Thoracic aorta (tissue), 2 donors: Measurements from ENCODE around the gene SDK1. TPM values are rescaled to one million over a fixed set of nuclear protein-coding genes. Genes with fewer than 3 reads are reported as not detected.

Source experiments
- ATAC-seq: fragments of 150-250 bp; one replicate; pipeline ENCODE4 v1.8.0; 2017; ENCODE audit warnings: low read depth; ENCODE audit not compliant: insufficient number of reproducible peaks, low FRiP score
- DNase-seq: peaks from one replicate; pipeline ENCODE4 v3.0.0-alpha.2; 2020; ENCODE audit warnings: low spot score
- H3K27ac ChIP-seq, 2 donors: fragments of 200-600 bp; sonication (generic); 1 replicate in 1 of 2; 2 replicates in 1 of 2; pipeline ENCODE4 v1.5.1; 2016; ENCODE audit warnings: mild to moderate bottlenecking in 2 of 2, moderate library complexity in 2 of 2
- H3K27me3 ChIP-seq: fragments of 200-600 bp; sonication (generic); replicated peaks from 2 replicates; pipeline ENCODE4 v1.6.0; 2016; ENCODE audit warnings: mild to moderate bottlenecking; ENCODE audit not compliant: insufficient read depth
- H3K36me3 ChIP-seq: fragments of 200-600 bp; sonication (generic); one replicate; pipeline ENCODE4 v1.5.1; 2016
- H3K4me1 ChIP-seq, 2 donors: fragments of 200-600 bp; sonication (generic); 1 replicate in 1 of 2; 2 replicates in 1 of 2; pipeline versions ENCODE4 v1.5.1 to v1.6.0; 2016; ENCODE audit warnings: low read depth in 2 of 2, mild to moderate bottlenecking in 1 of 2; ENCODE audit not compliant: control insufficient read depth in 1 of 2
- H3K4me3 ChIP-seq: fragments of 200-600 bp; sonication (generic); 2 replicates; pipeline ENCODE4 v1.5.1; 2016; ENCODE audit warnings: mild to moderate bottlenecking
- H3K9me3 ChIP-seq: fragments of 200-600 bp; sonication (generic); 2 replicates; pipeline ENCODE4 v1.5.1; 2016
- CTCF ChIP-seq: fragments of 200-600 bp; sonication (generic); IDR thresholded peaks from one replicate; pipeline ENCODE4 v1.5.1; 2019; ENCODE audit warnings: antibody characterized with exemption
- total RNA-seq, 2 donors: library from RNA; depleted of rRNA; stranded (reverse); fragments of >200 nt; gene quantifications; one replicate each; pipeline versions ENCODE4 v1.1.0 to v1.2.3, GENCODE V29; 2016

SDK1 gene
- total RNA-seq, 2 donors from 2014 or later, result 27.5 to 29.2 TPM

- Histone ChIP-seq H3K4me1 (no peaks in the 10 kb centered on the region), H3K36me3 (no peaks in the 10 kb centered on the region), H3K27me3 (no peaks in the 10 kb centered on the region), H3K4me3 (no peak overlapping the region), H3K27ac (no peak overlapping the region), H3K9me3 (no peaks in the 10 kb centered on the region)
- no peak for TF ChIP-seq CTCF
- ATAC-seq (no peak), DNase-seq (no peak)
Observed at GRCh38 chr7:3588341-3588740, 287.3 kb downstream of the SDK1 start.

GRCh38 chr7:3589752-3590151 is 288.7 kb downstream of the SDK1 start:
- no peak for DNase-seq
- no peak overlapping the region for H3K27ac ChIP-seq
- no peaks in the 10 kb centered on the region for H3K9me3 ChIP-seq
- no peaks in the 10 kb centered on the region for H3K36me3 ChIP-seq
- TF ChIP-seq CTCF, result no peak
- H3K4me1 ChIP-seq, result no peaks in the 10 kb centered on the region
- H3K4me3 ChIP-seq, result no peak overlapping the region
- ATAC-seq, result no peak
- no peaks in the 10 kb centered on the region for H3K27me3 ChIP-seq

GRCh38 chr7:3591219-3591618 is 290.2 kb downstream of the SDK1 start:
- no peak overlapping the region for H3K4me3 ChIP-seq
- ATAC-seq (no peak), DNase-seq (no peak)

GRCh38 chr7:3591944-3592343 is 290.9 kb downstream of the SDK1 start:
- H3K4me1 ChIP-seq, result no peaks in the 10 kb centered on the region
- H3K4me3 ChIP-seq, result no peak overlapping the region
- H3K27ac ChIP-seq, result no peak overlapping the region
- no peaks in the 10 kb centered on the region for H3K9me3 ChIP-seq
- ATAC-seq, result no peak
- no peaks in the 10 kb centered on the region for H3K27me3 ChIP-seq
- no peak for TF ChIP-seq CTCF
- no peak for DNase-seq
- no peaks in the 10 kb centered on the region for H3K36me3 ChIP-seq

More at GRCh38 chr7:3591219-3591618, 290.2 kb downstream of the SDK1 start:
- H3K9me3 ChIP-seq, result no peaks in the 10 kb centered on the region
- H3K27me3 ChIP-seq, result no peaks in the 10 kb centered on the region
- no peaks in the 10 kb centered on the region for H3K36me3 ChIP-seq
- H3K4me1 ChIP-seq, result no peaks in the 10 kb centered on the region
- no peak overlapping the region for H3K27ac ChIP-seq
- no peak for TF ChIP-seq CTCF

- no peak for ATAC-seq
- Histone ChIP-seq H3K4me1 (no peaks in the 10 kb centered on the region), H3K4me3 (no peak overlapping the region), H3K36me3 (no peaks in the 10 kb centered on the region), H3K9me3 (no peaks in the 10 kb centered on the region), H3K27me3 (no peaks in the 10 kb centered on the region), H3K27ac (no peak overlapping the region)
- no peak for DNase-seq
- TF ChIP-seq CTCF, result no peak
Observed at GRCh38 chr7:3592401-3593134, 291.5 kb downstream of the SDK1 start.
